ENCODE measurements around the gene SLC16A6.
"Not testable (repeated sequence)": the region's sequence is repeated elsewhere in the genome, so short reads cannot be mapped to it uniquely, and the experiment has no call there.

SLC16A6 gene

DNA sequence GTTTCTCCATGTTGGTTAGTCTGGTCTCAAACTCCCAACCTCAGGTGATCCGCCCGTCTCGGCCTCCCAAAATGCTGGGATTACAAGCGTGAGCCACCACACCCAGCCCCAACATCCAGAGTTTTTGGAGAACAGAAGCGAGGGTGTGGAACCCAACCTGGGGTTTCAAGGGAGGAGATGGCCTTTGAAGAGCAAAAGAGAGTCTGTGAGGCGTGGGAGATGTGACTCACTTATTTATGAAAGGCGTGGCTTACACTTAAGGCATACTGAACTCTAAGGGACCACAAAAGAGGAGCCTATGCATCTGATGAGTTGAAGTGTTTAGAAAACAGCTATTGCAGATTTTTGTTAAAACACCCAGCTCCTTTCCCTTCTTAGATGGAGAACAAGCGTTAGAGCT is 19.2 kb upstream of the SLC16A6 start:
- DNase-seq, result peak; percentile 59

- DNase-seq, result not testable (repeated sequence)
These were observed 18.2 kb upstream of the SLC16A6 start for GRCh38 chr17:68309066-68309670.

DNA sequence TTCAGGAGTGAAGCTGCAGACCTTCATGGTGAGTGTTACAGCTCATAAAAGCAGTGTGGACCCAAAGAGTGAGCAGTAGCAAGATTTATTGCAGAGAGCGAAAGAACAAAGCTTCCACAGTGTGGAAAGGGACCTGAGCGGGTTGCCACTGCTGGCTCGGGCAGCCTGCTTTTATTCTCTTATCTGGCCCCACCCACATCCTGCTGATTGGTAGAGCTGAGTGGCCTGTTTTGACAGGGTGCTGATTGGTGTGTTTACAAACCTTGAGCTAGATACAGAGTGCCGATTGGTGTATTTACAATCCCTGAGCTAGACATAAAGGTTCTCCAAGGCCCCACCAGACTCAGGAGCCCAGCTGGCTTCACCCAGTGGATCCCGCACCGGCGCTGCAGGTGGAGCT is 17.6 kb upstream of the SLC16A6 start:
- not testable (repeated sequence) for DNase-seq

GRCh38 chr17:68307443-68307842 is 16.5 kb upstream of the SLC16A6 start:
- no peak for DNase-seq

DNA sequence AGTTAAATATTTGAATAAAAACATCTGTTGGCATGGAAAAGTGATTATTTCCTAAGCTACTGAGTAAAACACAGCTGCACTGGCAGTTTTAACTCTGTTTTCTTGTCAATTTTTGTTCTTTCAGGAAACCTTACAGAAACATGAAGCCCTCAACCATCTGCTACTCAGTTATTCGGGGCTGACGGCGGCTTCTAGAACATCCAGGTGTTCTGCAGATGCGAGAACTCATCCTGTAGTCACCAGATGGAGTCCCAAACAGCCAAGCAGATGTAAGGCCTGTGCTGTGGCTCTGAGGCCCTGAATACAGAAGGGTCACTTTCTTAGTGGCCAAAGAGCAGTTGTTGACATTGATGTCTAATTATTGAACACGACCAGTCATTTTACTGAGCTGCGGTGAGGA is 15.9 kb upstream of the SLC16A6 start:
- no peak for DNase-seq

- no peak for DNase-seq
These were observed 14.2 kb upstream of the SLC16A6 start for GRCh38 chr17:68305142-68305541.

DNA sequence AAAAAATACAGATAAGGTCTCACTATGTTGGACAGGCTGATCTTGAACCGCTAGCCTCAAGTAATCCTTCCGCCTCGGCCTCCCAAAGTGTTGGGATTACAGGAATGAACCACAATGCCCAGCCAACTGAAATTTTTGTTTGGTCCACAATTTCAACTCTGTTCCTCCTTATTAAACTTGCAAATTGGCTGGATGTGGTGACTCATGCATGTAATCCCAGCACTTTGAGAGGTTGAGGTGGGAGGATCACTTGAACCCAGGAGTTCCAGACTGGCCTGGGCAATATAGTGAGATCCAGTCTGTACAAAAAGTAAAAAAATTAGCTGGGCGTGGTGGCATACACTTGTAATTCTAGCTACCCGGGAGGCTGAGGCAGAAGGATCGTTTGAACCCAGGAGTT is 13.8 kb upstream of the SLC16A6 start:
- no peak for DNase-seq

- DNase-seq, result no peak
These were observed 11.7 kb upstream of the SLC16A6 start for GRCh38 chr17:68302666-68303065.

DNA sequence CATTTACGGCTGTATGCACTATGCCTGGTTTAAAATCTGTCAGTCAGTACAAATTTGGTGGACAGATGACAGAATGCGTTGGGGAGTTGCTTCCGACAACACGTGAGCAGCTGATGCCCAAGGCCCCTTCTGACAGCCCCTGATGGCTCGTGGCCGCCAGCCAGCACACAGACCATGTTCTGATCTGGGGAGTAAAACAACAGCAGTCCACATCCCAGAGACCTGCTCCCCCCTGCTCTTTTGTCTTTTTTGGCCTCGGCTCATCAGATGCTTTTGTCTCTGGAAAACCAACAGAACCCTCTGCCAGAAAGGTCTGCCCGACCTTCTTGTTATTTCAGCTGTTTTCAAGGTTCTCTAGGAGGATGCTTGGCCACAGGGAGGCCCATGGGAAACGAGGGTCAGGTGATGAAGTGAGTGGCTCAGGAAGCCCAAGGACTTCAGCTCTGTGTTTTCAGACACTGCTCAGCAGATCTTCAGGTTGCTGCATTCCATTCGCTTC is 11.2 kb upstream of the SLC16A6 start:
- DNase-seq, result no peak

- no peak for DNase-seq
These were observed 10.6 kb upstream of the SLC16A6 start for GRCh38 chr17:68301438-68301959.

DNA sequence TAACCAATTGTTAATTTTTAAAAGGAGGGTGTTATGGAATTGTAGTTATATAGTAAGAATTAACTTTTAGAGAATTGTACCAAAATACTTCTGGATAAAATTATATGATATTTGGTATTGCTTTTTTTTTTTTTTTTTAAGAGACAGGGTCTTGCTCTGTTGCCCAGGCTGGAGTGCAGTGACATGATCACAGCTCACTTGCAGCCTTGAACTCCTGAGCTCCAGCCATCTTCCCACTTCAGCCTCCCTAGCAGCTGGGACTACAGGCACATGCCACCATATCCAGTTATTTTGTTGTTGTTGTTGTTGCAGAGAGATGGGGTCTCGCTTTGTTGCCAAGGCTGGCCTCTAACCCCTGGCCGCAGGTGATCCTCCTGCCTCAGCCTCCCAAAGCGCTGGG is 8.9 kb upstream of the SLC16A6 start:
- no peak for DNase-seq

DNA sequence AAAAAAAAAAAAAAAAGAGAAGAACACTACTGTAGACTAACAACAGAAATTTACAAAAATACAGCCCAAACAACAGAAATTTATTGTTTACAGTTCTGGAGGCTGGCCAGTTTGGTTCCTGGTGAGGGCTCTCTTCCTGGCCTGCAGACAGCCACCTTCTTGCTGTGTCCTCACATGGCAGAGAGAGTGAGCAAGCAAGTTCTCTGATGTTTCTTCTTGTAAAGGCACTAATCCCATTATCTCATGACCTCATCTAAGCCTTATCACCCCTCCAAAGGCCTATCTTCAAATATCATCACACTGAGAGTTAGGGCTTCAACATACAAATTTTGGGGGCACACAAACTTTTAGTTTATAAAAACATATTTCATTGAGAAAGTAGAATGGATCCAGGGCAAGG is 7.7 kb upstream of the SLC16A6 start:
- no peak for DNase-seq

DNA sequence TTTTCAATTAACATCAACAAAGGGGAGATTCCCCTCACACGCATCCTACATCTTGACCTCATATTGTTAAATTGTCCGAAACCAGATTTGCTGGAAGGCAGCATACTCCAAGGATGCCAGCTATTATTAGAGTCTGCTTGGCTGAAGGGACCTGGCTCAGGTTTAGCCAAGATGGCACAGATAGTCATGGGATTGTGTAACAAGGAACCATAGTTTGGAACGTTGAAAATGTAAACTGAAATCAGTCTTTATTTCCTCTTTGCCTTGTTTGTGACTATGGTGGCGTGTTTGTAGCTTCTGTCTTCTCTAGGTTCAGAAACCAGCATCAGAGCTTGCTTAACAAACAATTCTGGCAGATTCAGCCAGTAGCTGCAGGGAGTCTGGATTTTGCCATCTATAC is 6.3 kb upstream of the SLC16A6 start:
- DNase-seq, result no peak

DNA sequence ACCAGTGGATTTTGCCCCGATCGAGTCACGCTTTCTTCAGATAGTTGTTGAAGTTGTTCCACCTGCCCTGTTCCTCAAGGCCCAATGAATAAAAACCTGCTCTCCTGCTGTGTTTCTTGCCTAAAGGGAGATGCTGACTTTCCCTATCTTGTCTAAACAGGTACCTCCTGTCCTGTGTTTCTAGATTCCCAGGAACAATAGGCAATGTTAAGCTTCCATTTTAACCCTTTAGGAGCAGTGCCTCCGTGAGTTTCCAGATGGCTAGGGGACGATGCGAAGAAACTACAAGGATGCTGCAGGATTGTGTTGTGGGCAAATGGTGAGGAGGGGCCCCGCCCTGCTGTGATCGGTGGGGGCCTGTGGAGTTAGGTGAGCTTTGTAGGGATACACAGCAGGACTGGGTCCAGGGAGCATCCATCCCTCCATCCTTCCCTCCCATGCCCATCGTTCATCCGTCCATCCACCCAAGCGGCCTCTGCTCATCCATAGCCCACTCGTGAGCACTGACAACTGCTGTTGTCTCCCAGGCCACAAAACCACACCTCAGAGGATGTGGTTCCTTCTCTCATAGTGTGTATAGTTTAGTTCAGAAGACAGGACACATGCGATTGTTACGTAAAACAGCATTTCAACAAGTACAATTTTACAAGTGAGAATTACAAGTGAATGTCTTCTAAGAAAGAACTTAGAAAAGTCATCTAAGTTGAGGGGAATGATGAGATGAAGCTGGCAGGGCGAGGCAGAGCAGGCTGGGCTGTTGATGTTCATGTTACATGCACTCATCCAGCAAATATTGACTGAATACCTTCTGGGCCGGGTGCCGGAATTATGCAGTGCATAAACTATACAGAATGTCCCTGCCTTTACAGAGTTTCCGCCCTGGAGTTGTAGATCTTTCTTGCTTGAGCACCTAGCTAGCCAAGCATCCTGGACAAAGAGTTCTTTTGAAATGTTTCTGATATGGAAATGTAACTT is 5.6 kb upstream of the SLC16A6 start:
- peak; percentile 40 for DNase-seq

GRCh38 chr17:68295086-68295485 is 4.2 kb upstream of the SLC16A6 start:
- DNase-seq, result no peak

DNA sequence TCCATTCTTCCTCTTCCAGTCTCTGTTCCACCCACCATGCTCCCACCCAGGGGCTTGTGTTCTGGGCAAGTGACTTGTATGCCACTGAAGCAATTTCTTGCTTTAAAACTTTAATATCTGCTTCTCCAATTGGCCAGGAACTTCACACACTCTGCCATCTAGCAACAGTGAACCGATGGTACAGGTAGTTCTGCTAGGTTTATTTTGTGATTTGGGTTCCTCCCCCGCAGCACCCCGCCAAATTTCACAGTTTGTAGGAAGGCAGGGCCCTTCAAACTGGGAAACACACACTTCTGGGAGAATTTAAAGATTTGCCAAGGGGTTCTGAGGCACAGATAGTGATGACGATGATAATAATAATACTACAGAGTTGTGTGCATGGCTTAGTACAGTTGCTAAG is 3.7 kb upstream of the SLC16A6 start:
- no peak for DNase-seq

DNA sequence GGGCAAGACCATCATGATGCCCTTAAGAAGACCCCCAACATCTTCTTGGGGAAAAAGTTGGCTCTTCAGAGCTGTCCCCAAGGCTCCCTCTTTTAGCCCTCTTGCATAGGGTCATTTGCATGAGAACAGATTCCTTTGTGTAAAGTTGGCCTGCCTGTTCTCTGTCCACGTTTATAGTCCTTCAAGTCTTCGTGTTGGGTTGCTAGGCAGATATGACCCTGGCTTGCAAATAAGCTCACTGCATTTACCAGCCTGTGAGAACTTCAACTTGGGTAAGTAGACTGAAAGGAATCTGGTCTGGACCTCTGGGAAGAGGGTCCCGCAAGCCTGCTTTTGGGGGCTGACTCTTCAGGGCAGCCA is 3.2 kb upstream of the SLC16A6 start:
- DNase-seq, result no peak

- DNase-seq, result no peak
These were observed 2.7 kb upstream of the SLC16A6 start for GRCh38 chr17:68293490-68294195.

DNA sequence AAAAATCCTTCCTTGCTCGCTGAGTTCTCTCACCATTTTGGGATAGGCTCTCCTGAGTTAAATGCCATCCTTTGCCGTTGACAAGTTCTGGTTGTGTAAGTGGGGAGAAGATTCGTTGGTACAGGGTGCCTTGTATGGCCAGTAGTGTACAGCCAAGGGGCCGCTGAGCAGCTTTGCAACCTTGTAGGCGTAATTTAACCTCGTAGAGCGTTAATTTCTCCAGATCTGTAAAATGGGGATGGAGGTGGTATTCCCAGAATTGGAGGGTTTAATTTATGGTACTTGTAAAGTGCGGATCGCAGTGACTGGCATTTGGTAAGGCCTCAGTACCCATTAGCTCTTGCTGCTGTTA is 1.7 kb upstream of the SLC16A6 start:
- no peak for DNase-seq

GRCh38 chr17:68291836-68292688 is 1.1 kb upstream of the SLC16A6 start:
- peak; percentile 89 for DNase-seq

GRCh38 chr17:68290268-68290954 is 516 bp downstream of the SLC16A6 start:
- DNase-seq, result peak; percentile 57

DNA sequence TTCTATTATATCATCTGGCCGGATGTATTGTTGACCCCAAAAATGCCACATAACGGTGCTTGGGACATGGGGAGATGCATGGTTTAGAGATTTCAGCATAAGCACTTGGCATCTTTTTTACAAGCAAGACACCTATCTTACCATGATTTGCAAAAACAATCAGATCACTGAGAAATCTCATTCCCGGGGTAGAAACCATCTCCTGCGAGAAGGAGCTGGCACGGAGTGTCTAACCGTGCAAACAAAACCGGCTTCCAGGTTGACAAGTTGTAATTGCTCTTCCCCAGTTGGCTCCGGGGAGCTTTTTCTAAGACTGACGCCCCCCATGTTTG is 1.0 kb downstream of the SLC16A6 start:
- DNase-seq, result no peak
